ENCODE data around the gene ZFYVE28. TPM values are rescaled to one million over a fixed set of nuclear protein-coding genes. Genes with fewer than 3 reads are reported as not detected.

The ZFYVE28 gene
- total RNA-seq, 1 donor from 2014 or later: 4.4 TPM

DNA sequence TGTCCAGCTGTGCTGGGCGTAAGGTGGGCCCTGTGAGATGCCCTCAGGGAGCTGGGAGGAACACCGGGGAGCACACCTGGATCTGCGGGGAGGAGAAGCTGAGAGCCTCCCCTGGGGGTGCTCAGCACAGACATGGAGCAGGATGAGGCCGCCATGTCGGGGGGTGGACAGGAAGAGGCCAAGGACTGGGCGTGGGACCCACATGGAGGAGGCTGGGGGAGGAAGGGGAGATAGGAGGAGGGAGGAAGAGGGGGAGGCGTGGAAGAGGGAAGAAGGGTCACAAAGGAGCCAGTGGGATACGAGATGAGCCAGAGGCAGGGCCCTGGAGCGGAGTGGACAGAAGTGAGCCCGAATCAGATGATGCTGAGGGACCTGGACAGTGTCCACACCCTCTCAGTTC, 66.3 kb downstream of the ZFYVE28 start:
- intact Hi-C loops (cut with micrococcal nuclease): no loop called here
- Mint-ChIP-seq H3K4me1 (no peaks in the 10 kb centered on the region), H3K27ac (no peak overlapping the region), H3K27me3 (no peaks in the 10 kb centered on the region), H3K36me3 (ENCODE audit: low read depth) (no peaks in the 10 kb centered on the region), H3K9me3 (no peaks in the 10 kb centered on the region), H3K4me3 (no peak overlapping the region)
- DNase-seq: no peak

DNA sequence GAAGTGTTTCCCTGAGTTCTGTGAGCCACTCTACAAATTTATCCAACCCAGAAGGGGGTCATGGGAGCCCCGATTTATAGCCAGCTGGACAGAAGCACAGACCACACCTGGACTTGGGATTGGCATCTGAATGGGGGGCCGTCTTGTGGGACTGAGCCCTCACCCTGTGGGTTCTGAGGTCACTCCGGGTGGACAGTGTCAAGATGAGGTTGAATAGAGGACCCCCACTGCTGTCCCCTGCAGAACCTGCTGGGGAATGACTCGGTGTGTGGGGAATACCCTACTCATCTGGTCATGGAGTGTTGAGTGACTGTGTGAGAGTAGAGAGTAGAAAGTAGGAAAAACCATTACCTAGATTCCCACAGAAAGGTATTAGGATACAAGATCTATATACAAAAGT, 67.5 kb downstream of the ZFYVE28 start:
- no peaks in the 10 kb centered on the region for H3K27me3 Mint-ChIP-seq
- no peak overlapping the region for H3K4me3 Mint-ChIP-seq
- no peak overlapping the region for H3K27ac Mint-ChIP-seq
- no peak for DNase-seq
- H3K9me3 Mint-ChIP-seq: no peaks in the 10 kb centered on the region
- no peaks in the 10 kb centered on the region for H3K36me3 Mint-ChIP-seq (ENCODE audit: low read depth)
- H3K4me1 Mint-ChIP-seq: no peaks in the 10 kb centered on the region
- intact Hi-C loops (cut with micrococcal nuclease): no loop called here

DNA sequence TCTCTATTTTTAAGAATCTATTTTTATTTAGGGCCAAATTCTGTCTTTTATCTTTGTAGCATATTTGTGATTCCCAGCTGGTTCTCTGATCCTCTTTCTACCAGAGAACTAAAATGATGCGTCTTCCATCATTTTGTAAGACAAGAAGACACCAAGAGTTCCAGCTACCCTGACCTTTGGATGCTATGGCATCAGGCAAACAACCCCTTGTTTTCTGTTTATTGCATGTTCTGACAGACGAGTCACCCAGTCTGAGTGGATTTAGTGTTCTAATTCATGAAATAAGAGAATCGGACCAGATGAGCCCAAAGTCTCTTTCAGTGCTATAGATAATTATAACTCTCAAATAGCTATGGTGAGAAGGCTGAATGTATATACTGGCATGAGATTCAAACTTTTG, 69.7 kb downstream of the ZFYVE28 start:
- no peak for DNase-seq
- Mint-ChIP-seq H3K27me3 (no peaks in the 10 kb centered on the region), H3K9me3 (no peaks in the 10 kb centered on the region), H3K4me1 (no peaks in the 10 kb centered on the region), H3K36me3 (ENCODE audit: low read depth) (no peaks in the 10 kb centered on the region), H3K4me3 (no peak overlapping the region), H3K27ac (no peak overlapping the region)
- intact Hi-C loops (cut with micrococcal nuclease): no loop called here

DNA sequence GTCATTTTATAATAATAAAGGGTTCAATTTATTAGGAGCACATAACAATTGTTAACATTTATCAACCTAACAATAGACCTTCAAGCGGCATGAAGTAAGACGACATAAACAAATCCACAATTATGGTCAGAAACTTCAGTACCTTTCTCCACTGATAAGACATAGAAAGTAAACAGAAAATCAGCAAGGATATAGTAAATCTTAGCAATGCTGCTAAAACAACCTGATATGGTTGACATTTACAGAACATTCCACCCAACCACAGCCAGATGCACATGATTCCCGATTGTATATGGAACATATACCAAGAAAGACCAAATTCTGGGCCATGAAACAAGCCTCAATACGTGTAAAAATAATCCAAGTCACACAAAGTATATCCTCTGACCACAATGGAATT, 71.3 kb downstream of the ZFYVE28 start:
- no peak for DNase-seq
- Mint-ChIP-seq H3K27me3 (no peaks in the 10 kb centered on the region), H3K4me1 (no peaks in the 10 kb centered on the region), H3K36me3 (ENCODE audit: low read depth) (no peaks in the 10 kb centered on the region), H3K27ac (no peak overlapping the region), H3K4me3 (no peak overlapping the region), H3K9me3 (no peaks in the 10 kb centered on the region)
- intact Hi-C loops (cut with micrococcal nuclease): no loop called here

DNA sequence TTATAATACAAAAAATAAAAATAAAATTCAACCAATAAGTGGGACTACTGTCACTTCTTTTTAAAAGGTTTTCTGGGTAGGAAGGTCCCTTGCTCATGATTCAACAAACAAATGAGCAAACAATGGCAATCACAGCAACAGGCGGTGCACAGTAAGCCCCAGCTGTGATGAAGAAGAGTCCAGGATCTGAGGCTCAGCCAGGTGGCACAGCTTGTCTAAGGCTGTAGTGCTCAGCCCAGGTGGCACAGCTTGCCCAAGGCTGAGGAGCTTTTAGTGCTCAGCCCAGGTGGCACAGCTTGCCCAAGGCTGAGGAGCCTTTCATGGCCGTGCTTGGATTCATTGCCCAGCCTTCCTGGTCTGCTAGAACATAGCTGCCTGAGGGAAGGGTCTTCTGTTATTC, 75.0 kb downstream of the ZFYVE28 start:
- no peak for DNase-seq

DNA sequence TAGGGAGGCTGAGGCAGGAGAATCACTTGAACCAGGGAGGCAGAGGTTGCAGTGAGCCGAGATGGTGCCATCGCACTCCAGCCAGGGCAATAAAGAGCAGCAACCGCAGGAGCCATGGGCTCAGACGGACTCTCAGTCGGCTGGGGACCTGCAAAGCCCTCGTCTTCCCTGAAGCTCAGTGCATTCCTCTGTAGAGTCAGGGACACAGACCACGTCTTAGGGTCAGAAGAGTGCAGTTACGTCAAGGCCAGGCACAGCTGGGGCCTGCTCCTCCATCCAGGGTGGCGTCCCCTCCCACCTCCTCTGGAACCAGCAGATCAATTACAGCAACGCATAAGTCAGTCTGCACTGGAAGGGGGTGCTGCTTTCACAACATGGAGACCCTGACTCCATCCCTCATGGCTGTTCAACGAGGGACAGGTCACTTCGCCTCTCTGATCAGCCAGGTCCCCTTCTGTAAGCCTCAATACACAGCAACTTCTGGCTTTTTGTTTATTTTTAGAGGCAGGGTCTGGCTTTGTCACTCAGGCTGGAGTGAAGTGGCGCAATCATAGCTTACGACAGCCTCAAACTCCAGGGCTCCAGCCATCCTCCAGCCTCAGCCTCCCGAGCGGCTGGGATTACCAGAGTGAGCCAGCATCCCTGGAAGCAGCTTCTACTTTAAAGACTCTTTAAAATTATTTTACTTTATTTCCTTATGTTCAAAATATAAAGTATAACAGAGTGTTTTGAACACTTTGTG, 76.4 kb downstream of the ZFYVE28 start:
- DNase-seq: no peak
- no peaks in the 10 kb centered on the region for H3K9me3 Mint-ChIP-seq
- no peaks in the 10 kb centered on the region for H3K36me3 Mint-ChIP-seq (ENCODE audit: low read depth)
- H3K4me3 Mint-ChIP-seq: no peak overlapping the region
- H3K4me1 Mint-ChIP-seq: no peaks in the 10 kb centered on the region
- no peak overlapping the region for H3K27ac Mint-ChIP-seq
- no peaks in the 10 kb centered on the region for H3K27me3 Mint-ChIP-seq
- intact Hi-C loops (cut with micrococcal nuclease): no loop called here

More for the DNA sequence above, 75.0 kb downstream of the ZFYVE28 start:
- Mint-ChIP-seq H3K27ac (no peak overlapping the region), H3K4me1 (no peaks in the 10 kb centered on the region), H3K36me3 (ENCODE audit: low read depth) (no peaks in the 10 kb centered on the region), H3K9me3 (no peaks in the 10 kb centered on the region), H3K4me3 (no peak overlapping the region), H3K27me3 (no peaks in the 10 kb centered on the region)
- intact Hi-C loops (cut with micrococcal nuclease): no loop called here

DNA sequence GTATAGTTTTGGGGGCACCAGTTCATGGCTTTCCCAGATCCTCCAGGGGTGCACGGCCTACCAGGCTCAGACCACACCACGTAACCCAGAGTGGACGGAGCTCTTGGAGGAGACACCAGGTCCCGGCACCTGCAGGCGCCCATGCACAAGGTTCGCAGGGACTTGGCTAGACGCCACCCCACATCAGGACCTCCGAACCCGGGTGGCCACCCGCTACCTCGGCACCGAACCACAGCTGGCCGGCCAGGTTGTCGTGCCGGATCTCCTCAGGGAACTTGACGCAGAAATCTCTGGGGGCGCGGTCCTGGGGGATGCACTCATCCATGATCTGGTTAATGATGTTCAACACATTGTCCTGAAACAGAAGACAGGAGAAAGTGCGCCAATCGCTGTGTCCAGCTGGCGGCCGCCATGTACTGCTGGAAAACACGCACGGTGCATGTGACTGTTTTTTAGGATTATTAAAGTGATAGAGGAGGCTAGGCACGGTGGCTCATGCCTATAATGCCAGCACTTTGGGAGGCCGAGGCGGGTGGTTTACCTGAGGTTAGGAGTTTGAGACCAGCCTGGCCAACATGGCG, 77.1 kb downstream of the ZFYVE28 start:
- Mint-ChIP-seq H3K9me3 (no peaks in the 10 kb centered on the region), H3K27me3 (no peaks in the 10 kb centered on the region), H3K36me3 (ENCODE audit: low read depth) (no peaks in the 10 kb centered on the region), H3K4me3 (no peak overlapping the region), H3K27ac (no peak overlapping the region), H3K4me1 (no peaks in the 10 kb centered on the region)
- no peak for DNase-seq
- intact Hi-C loops (cut with micrococcal nuclease): no loop called here

DNA sequence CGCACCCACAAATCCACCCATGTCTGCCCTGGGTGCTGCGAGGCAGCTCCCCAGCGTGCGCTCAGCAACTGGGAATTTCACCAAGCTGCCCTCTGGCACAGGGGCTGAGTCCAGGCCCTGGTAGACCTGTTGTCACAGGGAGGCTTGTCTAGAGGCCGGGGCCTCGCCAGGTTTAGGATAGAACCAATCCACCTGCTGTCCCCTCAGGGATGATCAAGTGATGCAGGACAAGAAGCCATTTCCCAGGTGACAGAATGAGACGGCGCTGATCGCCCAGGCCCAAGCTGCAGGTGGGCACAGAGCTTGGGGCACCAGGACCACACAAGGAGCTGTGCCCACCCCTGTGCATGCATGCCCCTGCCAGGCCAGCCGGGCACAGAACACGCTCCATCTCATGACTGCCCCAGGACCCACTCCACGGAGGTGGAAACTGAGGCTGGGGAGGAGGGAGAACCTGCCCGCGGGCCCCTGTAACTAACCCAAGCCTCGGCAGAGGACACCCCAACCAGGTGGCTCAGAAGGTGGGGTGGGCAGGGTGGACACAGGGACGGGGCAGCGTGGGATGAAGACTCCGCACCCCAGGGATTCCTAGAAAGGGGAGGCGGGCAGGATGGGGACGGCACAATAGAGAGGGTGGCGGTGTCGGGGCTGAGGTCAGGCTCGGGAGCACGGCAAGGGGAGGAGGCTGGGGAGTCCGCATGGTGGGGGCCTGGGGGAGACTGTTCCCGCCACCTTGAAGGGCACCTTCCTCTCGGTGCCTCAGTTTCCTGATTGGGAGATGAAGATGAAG, 78.0 kb downstream of the ZFYVE28 start:
- H3K27me3 Mint-ChIP-seq: no peaks in the 10 kb centered on the region
- H3K36me3 Mint-ChIP-seq (ENCODE audit: low read depth): no peaks in the 10 kb centered on the region
- no peaks in the 10 kb centered on the region for H3K4me1 Mint-ChIP-seq
- no peaks in the 10 kb centered on the region for H3K9me3 Mint-ChIP-seq
- no peak overlapping the region for H3K27ac Mint-ChIP-seq
- no peak for DNase-seq
- H3K4me3 Mint-ChIP-seq: no peak overlapping the region
- intact Hi-C loops (cut with micrococcal nuclease): no loop called here

DNA sequence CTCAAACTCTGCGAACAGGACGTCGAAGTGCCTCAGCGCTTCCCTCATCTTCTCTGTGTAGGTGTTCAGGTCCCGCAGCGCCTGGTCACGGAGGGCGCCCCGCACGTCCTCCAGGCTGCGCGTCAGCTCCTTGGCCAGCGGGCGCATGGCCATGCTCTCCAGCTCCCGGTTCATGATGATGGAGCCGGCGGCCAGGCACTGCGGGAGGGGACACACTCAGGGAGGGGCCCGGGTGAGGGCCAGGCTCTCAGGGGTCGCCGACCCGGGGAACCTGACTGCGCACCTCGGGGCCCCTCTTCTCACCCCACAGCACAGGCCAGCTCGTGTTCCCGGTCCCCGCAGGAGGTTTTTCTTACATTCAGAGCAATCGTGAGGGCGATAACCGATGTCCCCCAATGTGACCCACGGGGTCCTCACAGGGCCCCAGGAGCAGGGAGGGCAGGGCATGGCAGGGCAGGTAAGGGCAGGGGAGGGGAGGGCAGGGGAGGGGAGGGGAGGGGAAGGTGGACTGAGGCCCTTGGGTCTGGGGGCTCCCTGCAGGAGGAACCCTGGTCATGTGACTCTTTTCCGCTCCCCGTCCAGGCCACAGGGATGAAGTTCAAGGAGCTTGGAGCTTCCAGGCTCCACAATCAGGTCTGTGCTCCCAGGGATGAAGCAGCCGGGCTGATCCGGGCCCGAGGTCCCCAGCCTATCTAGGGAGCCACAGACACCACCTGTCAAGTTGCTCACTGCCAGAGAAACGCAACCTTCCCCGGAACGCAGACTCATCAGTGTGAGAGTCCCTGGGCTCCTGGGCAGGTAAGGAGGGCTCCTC, 78.8 kb downstream of the ZFYVE28 start:
- Mint-ChIP-seq H3K27me3 (no peaks in the 10 kb centered on the region), H3K9me3 (no peaks in the 10 kb centered on the region), H3K4me1 (no peaks in the 10 kb centered on the region), H3K36me3 (ENCODE audit: low read depth) (no peaks in the 10 kb centered on the region), H3K27ac (no peak overlapping the region), H3K4me3 (no peak overlapping the region)
- intact Hi-C loops (cut with micrococcal nuclease): no loop called here
- DNase-seq: no peak

DNA sequence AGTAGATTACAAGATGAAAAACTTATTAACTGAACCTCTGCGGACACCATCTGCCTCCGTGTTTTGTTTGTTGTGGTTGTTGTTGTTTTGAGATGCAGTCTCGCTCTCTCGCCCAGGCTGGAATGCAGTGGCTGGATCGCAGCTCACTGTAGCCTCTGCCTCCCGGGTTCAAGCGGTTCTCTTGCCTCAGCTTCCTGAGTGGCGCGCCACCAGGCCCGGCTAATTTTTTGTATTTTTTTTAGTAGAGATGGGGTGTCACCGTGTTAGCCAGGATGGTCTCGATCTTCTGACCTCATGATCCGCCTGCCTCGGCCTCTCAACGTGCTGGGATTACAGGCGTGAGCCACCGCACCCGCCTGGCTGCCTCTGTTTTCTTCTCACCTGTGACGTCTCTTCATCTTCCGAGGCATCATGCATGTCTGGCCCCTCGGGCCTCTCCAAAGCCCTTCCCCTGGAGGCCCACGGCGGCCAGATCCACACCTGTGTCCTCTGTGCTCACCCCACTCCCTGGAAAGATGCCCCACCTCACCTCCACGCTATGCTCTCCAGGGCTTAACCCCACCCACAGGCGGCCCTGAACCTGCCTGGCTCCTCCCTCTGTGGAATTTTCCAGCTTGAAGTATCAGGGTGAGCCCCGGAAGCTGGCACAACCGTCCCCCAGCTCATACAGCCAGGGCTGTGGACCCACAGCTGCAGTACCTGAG, 79.5 kb downstream of the ZFYVE28 start:
- Mint-ChIP-seq H3K36me3 (ENCODE audit: low read depth) (no peaks in the 10 kb centered on the region), H3K27me3 (no peaks in the 10 kb centered on the region), H3K9me3 (no peaks in the 10 kb centered on the region), H3K27ac (no peak overlapping the region), H3K4me3 (no peak overlapping the region), H3K4me1 (no peaks in the 10 kb centered on the region)
- intact Hi-C loops (cut with micrococcal nuclease): no loop called here
- no peak for DNase-seq

DNA sequence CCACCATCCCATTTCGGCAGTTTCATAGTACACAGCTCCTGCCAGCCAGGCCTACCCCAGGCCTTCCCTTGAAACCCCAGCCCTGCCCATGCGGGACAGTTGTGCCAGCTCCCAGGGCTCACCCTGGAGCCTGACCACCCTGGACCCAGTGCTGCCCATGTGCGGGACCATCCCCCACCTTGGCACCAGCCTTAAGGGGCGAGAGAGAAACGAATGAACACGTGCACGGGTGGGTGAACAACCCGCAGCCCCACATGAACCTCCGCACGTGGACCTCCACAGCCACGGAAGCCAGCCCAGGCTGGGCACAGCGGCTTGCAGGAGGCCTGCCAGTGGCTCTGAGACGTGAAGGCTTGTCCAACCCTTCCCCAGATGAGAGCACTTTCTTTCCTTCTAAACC, 80.5 kb downstream of the ZFYVE28 start:
- H3K27me3 Mint-ChIP-seq: no peaks in the 10 kb centered on the region
- no peaks in the 10 kb centered on the region for H3K36me3 Mint-ChIP-seq (ENCODE audit: low read depth)
- no peak overlapping the region for H3K4me3 Mint-ChIP-seq
- no peaks in the 10 kb centered on the region for H3K9me3 Mint-ChIP-seq
- no peaks in the 10 kb centered on the region for H3K4me1 Mint-ChIP-seq
- intact Hi-C loops (cut with micrococcal nuclease): no loop called here
- no peak overlapping the region for H3K27ac Mint-ChIP-seq
- no peak for DNase-seq

DNA sequence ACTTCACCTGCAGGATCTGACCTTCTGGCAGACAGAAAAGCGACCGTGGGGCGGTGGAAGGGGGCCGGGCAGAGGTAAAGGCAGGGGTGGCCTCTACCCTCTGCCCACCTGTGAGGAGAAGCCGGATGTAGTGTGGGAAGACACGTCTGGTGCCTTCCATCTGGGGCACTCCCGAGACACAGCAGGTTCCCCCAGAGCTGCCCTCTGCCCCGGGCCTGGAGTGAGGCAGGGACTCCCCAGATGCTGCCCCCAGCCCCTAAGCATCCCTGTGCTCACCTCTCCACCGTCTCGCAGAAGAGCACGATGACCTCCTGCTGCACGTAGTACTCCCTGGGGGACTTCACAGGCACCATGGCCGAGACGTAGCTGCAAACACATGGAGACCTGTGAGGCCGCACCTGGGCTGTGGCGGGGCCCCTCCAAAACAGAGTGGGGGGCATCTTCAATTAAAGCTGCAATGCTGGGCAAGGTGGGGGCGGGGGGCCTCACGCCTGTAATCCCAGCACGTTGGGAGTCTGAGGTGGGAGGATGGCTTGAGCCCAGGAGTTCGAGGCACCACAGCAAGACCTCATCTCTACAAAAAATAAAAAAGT, 81.2 kb downstream of the ZFYVE28 start:
- H3K4me1 Mint-ChIP-seq: no peaks in the 10 kb centered on the region
- no peaks in the 10 kb centered on the region for H3K9me3 Mint-ChIP-seq
- H3K36me3 Mint-ChIP-seq (ENCODE audit: low read depth): no peaks in the 10 kb centered on the region
- intact Hi-C loops (cut with micrococcal nuclease): no loop called here
- H3K27me3 Mint-ChIP-seq: no peaks in the 10 kb centered on the region
- H3K27ac Mint-ChIP-seq: no peak overlapping the region
- DNase-seq: no peak
- no peak overlapping the region for H3K4me3 Mint-ChIP-seq

DNA sequence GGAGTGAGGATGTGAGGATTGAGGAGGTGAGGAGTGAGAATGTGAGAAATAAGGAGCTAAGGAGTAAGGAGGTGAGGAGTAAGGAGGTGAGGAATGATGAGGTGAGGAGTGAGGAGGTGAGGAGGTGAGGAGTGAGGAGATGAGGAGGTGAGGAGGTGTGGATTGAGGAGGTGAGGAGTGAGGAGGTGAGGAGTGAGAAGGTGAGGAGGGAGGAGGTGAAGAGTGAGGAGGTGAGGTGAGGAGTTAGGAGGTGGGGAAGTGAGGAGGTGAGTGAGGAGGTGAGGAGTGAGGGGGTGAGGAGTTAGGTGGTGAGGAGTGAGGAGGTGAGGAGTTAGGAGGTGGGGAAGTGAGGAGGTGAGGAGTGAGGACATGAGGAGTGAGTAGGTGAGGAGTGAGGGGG, 81.8 kb downstream of the ZFYVE28 start:
- H3K27ac Mint-ChIP-seq: no peak overlapping the region
- H3K27me3 Mint-ChIP-seq: no peaks in the 10 kb centered on the region
- no peaks in the 10 kb centered on the region for H3K9me3 Mint-ChIP-seq
- intact Hi-C loops (cut with micrococcal nuclease): no loop called here
- no peaks in the 10 kb centered on the region for H3K36me3 Mint-ChIP-seq (ENCODE audit: low read depth)
- no peak overlapping the region for H3K4me3 Mint-ChIP-seq
- H3K4me1 Mint-ChIP-seq: no peaks in the 10 kb centered on the region
- no peak for DNase-seq

All from activated CD4-positive, alpha-beta T cell treated with anti-CD3 and anti-CD28 coated beads, Interleukin-2, amount 10 ng/mL, durations not matched to agents 24 days and 14 days (primary cell).